Liver (tissue), 9 donors: ENCODE data around the gene SLC17A7. TPM values are rescaled to one million over a fixed set of nuclear protein-coding genes. Genes with fewer than 3 reads are reported as not detected.
A peak's percentile ranks its signal among the peaks of the same experiment; 100 is the strongest.

Source experiments
- DNase-seq: peaks from one replicate; pipeline ENCODE4 v3.0.0-alpha.2; 2017; ENCODE audit warnings: low spot score
- H3K27ac ChIP-seq, 2 donors: one replicate each; pipeline ENCODE4 v1.7.0; 2013; ENCODE audit warnings: inconsistent platforms in 2 of 2, low read length in 2 of 2, control low read depth in 1 of 2, low read depth in 1 of 2, mild to moderate bottlenecking in 1 of 2
- H3K27me3 ChIP-seq, 4 donors: one replicate each; pipeline versions ENCODE4 v1.6.1 to v1.7.0; 2013; ENCODE audit warnings: low read length in 3 of 4, inconsistent platforms in 1 of 4, mild to moderate bottlenecking in 1 of 4, moderate library complexity in 1 of 4; ENCODE audit not compliant: control insufficient read depth in 4 of 4, insufficient read depth in 4 of 4
- H3K36me3 ChIP-seq, 4 donors: one replicate each; pipeline versions ENCODE4 v1.6.1 to v1.7.0; 2013; ENCODE audit warnings: low read length in 3 of 4, mild to moderate bottlenecking in 3 of 4, low read depth in 1 of 4, moderate library complexity in 1 of 4; ENCODE audit not compliant: control insufficient read depth in 4 of 4, insufficient read depth in 3 of 4
- H3K4me1 ChIP-seq, 4 donors: one replicate each; pipeline versions ENCODE4 v1.6.1 to v1.7.0; 2013; ENCODE audit warnings: low read length in 3 of 4, mild to moderate bottlenecking in 3 of 4, moderate library complexity in 1 of 4; ENCODE audit not compliant: control insufficient read depth in 4 of 4, insufficient read depth in 4 of 4
- H3K4me3 ChIP-seq, 3 donors: one replicate each; pipeline versions ENCODE4 v1.6.1 to v1.7.0; 2013; ENCODE audit warnings: low read length in 3 of 3, control low read depth in 1 of 3, low read depth in 1 of 3, mild to moderate bottlenecking in 1 of 3
- H3K9ac ChIP-seq, 2 donors: one replicate each; pipeline ENCODE4 v1.7.0; 2013; ENCODE audit warnings: low read length in 2 of 2, mild to moderate bottlenecking in 2 of 2, moderate library complexity in 2 of 2, control low read depth in 1 of 2, low read depth in 1 of 2
- H3K9me3 ChIP-seq, 4 donors: one replicate each; pipeline versions ENCODE4 v1.6.1 to v1.7.0; 2013; ENCODE audit warnings: low read length in 3 of 4; ENCODE audit not compliant: control insufficient read depth in 4 of 4
- ATF3 ChIP-seq: IDR thresholded peaks from 2 replicates; pipeline ENCODE4 v1.6.1; 2016; ENCODE audit warnings: antibody characterized with exemption
- EGR1 ChIP-seq, 2 donors: IDR thresholded peaks; 2 replicates each; pipeline ENCODE4 v1.6.1; 2016 to 2018; ENCODE audit warnings: antibody characterized with exemption in 2 of 2, low read depth in 2 of 2
- FOXA1 ChIP-seq: IDR thresholded peaks from 2 replicates; pipeline ENCODE4 v1.6.1; 2016; ENCODE audit warnings: antibody characterized with exemption
- FOXA2 ChIP-seq: IDR thresholded peaks from 2 replicates; pipeline ENCODE4 v1.6.1; 2016; ENCODE audit warnings: antibody characterized with exemption
- GABPA ChIP-seq, 2 donors: IDR thresholded peaks in 1 of 2; conservative IDR thresholded peaks in 1 of 2; 2 replicates each; pipeline ENCODE4 v1.6.1; 2016; ENCODE audit warnings: antibody characterized with exemption in 2 of 2, mild to moderate bottlenecking in 1 of 2, moderate library complexity in 1 of 2
- HNF4A ChIP-seq, 2 donors: conservative IDR thresholded peaks; 2 replicates each; pipeline ENCODE4 v1.6.1; 2016; ENCODE audit warnings: antibody characterized with exemption in 2 of 2, mild to moderate bottlenecking in 2 of 2
- HNF4G ChIP-seq: IDR thresholded peaks from 2 replicates; pipeline ENCODE4 v1.6.1; 2016; ENCODE audit warnings: antibody characterized with exemption
- JUND ChIP-seq, 2 donors: IDR thresholded peaks; 2 replicates each; pipeline ENCODE4 v1.6.1; 2016; ENCODE audit warnings: antibody characterized with exemption in 2 of 2
- NR2F2 ChIP-seq: IDR thresholded peaks from 2 replicates; pipeline ENCODE4 v1.6.1; 2016; ENCODE audit warnings: antibody characterized with exemption
- RAD21 ChIP-seq, 2 donors: IDR thresholded peaks; 2 replicates each; pipeline ENCODE4 v1.6.1; 2016; ENCODE audit warnings: antibody characterized with exemption in 2 of 2, mild to moderate bottlenecking in 2 of 2
- REST ChIP-seq: IDR thresholded peaks from 2 replicates; pipeline ENCODE4 v1.6.1; 2016; ENCODE audit warnings: antibody characterized with exemption, mild to moderate bottlenecking
- RXRA ChIP-seq, 2 donors: IDR thresholded peaks; 2 replicates each; pipeline ENCODE4 v1.6.1; 2017 to 2018; ENCODE audit warnings: antibody characterized with exemption in 2 of 2, mild to moderate bottlenecking in 1 of 2
- SP1 ChIP-seq: IDR thresholded peaks from 2 replicates; pipeline ENCODE4 v1.6.1; 2018; ENCODE audit warnings: antibody characterized with exemption, mild to moderate bottlenecking
- TAF1 ChIP-seq: conservative IDR thresholded peaks from 2 replicates; pipeline ENCODE4 v1.6.1; 2016; ENCODE audit warnings: antibody characterized with exemption, mild to moderate bottlenecking
- YY1 ChIP-seq: IDR thresholded peaks from 2 replicates; pipeline ENCODE4 v1.6.1; 2016; ENCODE audit warnings: antibody characterized with exemption, mild to moderate bottlenecking
- WGBS: extraction: QIAGEN DNeasy Blood & Tissue Kit; methylation state at CpG from one replicate; pipeline ENCODE4 v1.1.7; 2013; 5-methylcytosine and 5-hydroxymethylcytosine counted together
- polyA plus RNA-seq, 2 donors: library from polyadenylated mRNA; stranded (reverse) in 1 of 2; unstranded in 1 of 2; fragments of 200-250 nt in 1 of 2; fragments of >200 nt in 1 of 2; fragmentation: Nextera tagmentation in 1 of 2; extraction: Ambion mirVana in 1 of 2; gene quantifications; one replicate each; pipeline versions ENCODE4 v1.2.1 to v1.2.3, GENCODE V29; 2013 to 2015
- total RNA-seq, 2 donors: library from RNA; depleted of rRNA; stranded (reverse); fragments of >200 nt; gene quantifications; one replicate each; pipeline ENCODE4 v1.2.3, GENCODE V29; 2014
- TF ChIP-seq, protein P1 (sequence below): IDR thresholded peaks from 2 replicates; pipeline ENCODE4 v1.6.1; 2016; ENCODE audit warnings: antibody characterized with exemption
- TF ChIP-seq, protein P2 (sequence below): IDR thresholded peaks from 2 replicates; pipeline ENCODE4 v1.6.1; 2016; ENCODE audit warnings: antibody characterized with exemption
- donor health status: healthy.
- donor health status: healthy.
- donor health status: healthy.
- donor health status: healthy.
- donor health status: healthy.

SLC17A7 gene
- total and polyA plus RNA-seq, 4 donors: 0.06 to 0.08 TPM; not detected in 2

- 35% methylated on average over 15 of the region's 15 CpGs for WGBS
- Histone ChIP-seq H3K4me1 (peaks cover 0 to 21% (median 16%) of the 10 kb centered on the region in 4 donors), H3K9ac (peak overlapping the region; percentile 83 to 93), H3K36me3 (peaks cover 15 to 37% (median 33%) of the 10 kb centered on the region in 4 donors), H3K27me3 (no peaks in the 10 kb centered on the region), H3K4me3 (peak overlapping the region; percentile 70 to 98 (median 89)), H3K9me3 (no peaks in the 10 kb centered on the region), H3K27ac (peak overlapping the region in 1 of 2 donors; percentile 86)
- DNase-seq: no peak
- TF ChIP-seq RAD21 (IDR thresholded peaks at IDR 0.05): no peak
- TF ChIP-seq EGR1 (IDR thresholded peaks at IDR 0.05; ENCODE audit: low read depth in 2 of 2): no peak
- TF ChIP-seq HNF4G: no peak
- TF ChIP-seq FOXA1: no peak
- TF ChIP-seq, protein P1, sequence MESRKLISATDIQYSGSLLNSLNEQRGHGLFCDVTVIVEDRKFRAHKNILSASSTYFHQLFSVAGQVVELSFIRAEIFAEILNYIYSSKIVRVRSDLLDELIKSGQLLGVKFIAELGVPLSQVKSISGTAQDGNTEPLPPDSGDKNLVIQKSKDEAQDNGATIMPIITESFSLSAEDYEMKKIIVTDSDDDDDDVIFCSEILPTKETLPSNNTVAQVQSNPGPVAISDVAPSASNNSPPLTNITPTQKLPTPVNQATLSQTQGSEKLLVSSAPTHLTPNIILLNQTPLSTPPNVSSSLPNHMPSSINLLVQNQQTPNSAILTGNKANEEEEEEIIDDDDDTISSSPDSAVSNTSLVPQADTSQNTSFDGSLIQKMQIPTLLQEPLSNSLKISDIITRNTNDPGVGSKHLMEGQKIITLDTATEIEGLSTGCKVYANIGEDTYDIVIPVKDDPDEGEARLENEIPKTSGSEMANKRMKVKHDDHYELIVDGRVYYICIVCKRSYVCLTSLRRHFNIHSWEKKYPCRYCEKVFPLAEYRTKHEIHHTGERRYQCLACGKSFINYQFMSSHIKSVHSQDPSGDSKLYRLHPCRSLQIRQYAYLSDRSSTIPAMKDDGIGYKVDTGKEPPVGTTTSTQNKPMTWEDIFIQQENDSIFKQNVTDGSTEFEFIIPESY: no peak
- TF ChIP-seq RXRA (IDR thresholded peaks at IDR 0.05): no peak
- TF ChIP-seq, protein P2, sequence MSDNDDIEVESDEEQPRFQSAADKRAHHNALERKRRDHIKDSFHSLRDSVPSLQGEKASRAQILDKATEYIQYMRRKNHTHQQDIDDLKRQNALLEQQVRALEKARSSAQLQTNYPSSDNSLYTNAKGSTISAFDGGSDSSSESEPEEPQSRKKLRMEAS: no peak
- no peak for TF ChIP-seq TAF1
- TF ChIP-seq YY1: no peak
- no peak for TF ChIP-seq SP1
- no peak for TF ChIP-seq ATF3
- TF ChIP-seq FOXA2: no peak
- no peak for TF ChIP-seq JUND (IDR thresholded peaks at IDR 0.05)
- no peak for TF ChIP-seq REST
- TF ChIP-seq NR2F2: no peak
- no peak for TF ChIP-seq GABPA (IDR thresholded peaks at IDR 0.05 in 1 of 2, conservative IDR thresholded peaks at IDR 0.05 in 1 of 2)
- no peak for TF ChIP-seq HNF4A (conservative IDR thresholded peaks at IDR 0.05)
Observed at GRCh38 chr19:49488863-49489537, 47.7 kb upstream of the SLC17A7 start.
